Measurements from ENCODE around the gene CDC73.

DNA sequence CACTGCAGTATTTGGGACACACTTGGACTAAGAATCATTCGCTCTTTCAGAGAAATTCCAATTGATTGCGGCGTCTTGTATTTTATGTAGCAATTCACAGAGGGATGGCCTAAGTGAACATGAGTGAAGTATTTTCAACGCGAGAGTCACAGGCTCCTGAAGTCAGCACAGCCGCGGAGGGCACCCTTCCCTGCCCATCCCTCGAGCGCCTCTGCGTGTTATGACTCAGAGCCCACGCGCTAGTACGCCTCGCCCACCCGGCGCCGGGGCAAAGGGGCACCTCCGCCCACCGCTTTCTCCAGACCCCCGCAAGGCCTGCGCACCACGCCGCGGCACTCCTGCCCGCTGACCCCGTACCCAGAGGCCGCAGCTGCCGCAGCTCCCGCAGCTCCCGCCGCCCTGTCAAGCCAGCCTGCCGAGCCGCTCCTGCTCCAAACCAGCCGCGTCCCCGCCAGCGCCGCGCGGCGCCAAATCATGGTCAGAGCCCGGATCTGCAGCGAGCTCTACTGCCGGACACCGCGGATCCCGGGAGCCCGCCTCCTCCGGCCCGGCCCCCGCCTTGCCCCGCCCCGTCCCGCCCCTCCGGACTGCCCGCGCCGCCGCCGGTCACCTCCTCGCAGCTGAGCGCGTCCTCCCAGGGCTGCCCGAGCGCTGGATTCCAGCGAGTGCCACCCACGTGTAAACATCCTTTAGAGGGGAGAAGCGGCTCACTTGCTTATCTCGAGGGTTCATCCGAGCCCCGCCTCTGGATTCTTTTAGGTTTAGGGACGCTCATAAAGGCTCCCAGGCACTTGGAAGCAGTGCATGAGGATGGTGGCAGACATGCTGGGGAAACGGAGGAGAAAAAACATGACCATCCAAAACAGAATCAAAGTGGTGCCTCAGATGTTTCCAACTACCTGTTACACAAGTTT, 16.7 kb upstream of the CDC73 start, which contains the start of gene GLRX2:
- TF ChIP-seq, protein P1, sequence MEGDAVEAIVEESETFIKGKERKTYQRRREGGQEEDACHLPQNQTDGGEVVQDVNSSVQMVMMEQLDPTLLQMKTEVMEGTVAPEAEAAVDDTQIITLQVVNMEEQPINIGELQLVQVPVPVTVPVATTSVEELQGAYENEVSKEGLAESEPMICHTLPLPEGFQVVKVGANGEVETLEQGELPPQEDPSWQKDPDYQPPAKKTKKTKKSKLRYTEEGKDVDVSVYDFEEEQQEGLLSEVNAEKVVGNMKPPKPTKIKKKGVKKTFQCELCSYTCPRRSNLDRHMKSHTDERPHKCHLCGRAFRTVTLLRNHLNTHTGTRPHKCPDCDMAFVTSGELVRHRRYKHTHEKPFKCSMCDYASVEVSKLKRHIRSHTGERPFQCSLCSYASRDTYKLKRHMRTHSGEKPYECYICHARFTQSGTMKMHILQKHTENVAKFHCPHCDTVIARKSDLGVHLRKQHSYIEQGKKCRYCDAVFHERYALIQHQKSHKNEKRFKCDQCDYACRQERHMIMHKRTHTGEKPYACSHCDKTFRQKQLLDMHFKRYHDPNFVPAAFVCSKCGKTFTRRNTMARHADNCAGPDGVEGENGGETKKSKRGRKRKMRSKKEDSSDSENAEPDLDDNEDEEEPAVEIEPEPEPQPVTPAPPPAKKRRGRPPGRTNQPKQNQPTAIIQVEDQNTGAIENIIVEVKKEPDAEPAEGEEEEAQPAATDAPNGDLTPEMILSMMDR (optimal IDR thresholded peaks at IDR 0.05 in 1 of 3, IDR thresholded peaks at IDR 0.05 in 1 of 3, conservative IDR thresholded peaks at IDR 0.05 in 1 of 3; ENCODE audit: extremely low read depth in 1 of 3, insufficient read depth in 2 of 3, low read length in 3 of 3) = peak in 1 of 3 experiments; percentile 26
- no peak for TF ChIP-seq EZH2 (IDR thresholded peaks at IDR 0.05; ENCODE audit: low read length)

All from keratinocyte (primary cell).